Colonic mucosa (tissue), 4 donors: ENCODE results near the gene ZNF117. TPM values are rescaled to one million over a fixed set of nuclear protein-coding genes. Genes with fewer than 3 reads are reported as not detected.

Source experiments
- DNase-seq: peaks from one replicate; pipeline ENCODE4 v3.0.0-alpha.2; 2020
- H3K27ac ChIP-seq: fragments of 200-600 bp; one replicate; pipeline ENCODE4 v1.8.0; 2021
- H3K27me3 ChIP-seq: fragments of 200-600 bp; one replicate; pipeline ENCODE4 v1.8.0; 2021
- H3K36me3 ChIP-seq: fragments of 200-600 bp; one replicate; pipeline ENCODE4 v1.8.0; 2021
- H3K4me1 ChIP-seq: fragments of 200-600 bp; one replicate; pipeline ENCODE4 v1.8.0; 2021; ENCODE audit warnings: mild to moderate bottlenecking
- H3K4me3 ChIP-seq: fragments of 200-600 bp; one replicate; pipeline ENCODE4 v1.8.0; 2021
- H3K9ac ChIP-seq, 2 donors: one replicate each; pipeline ENCODE4 v1.7.0; 2013; ENCODE audit warnings: control low read depth in 2 of 2, low read depth in 2 of 2, low read length in 2 of 2
- H3K9me3 ChIP-seq: fragments of 200-600 bp; one replicate; pipeline ENCODE4 v1.8.0; 2021
- intact Hi-C: fragments of 100-400 bp; cut with DNase I; formaldehyde crosslinking; loops from one replicate; pipeline ENCODE4 v1.14.1; 2022
- total RNA-seq, 2 donors: library from RNA; stranded (reverse); fragmentation: NEBNext Ultra II Directional in 1 of 2; extraction: Animal tissue kit (Norgen Biotek cat#: 25700) in 1 of 2; gene quantifications; one replicate each; pipeline ENCODE4 v1.2.1, GENCODE V29; 2021
- TF ChIP-seq, protein P1 (sequence below): fragments of 200-600 bp; IDR thresholded peaks from one replicate; pipeline ENCODE4 v1.8.0; 2022; ENCODE audit warnings: antibody characterized with exemption, mild to moderate bottlenecking
- donor health status: healthy.
- donor health status: DM: no; HTN: no; CAD: no.
- donor health status: DM: no; HTN: no; CAD: no.

Gene ZNF117
- total RNA-seq, 2 donors from 2014 or later, result 4.7 to 4.8 TPM

DNA sequence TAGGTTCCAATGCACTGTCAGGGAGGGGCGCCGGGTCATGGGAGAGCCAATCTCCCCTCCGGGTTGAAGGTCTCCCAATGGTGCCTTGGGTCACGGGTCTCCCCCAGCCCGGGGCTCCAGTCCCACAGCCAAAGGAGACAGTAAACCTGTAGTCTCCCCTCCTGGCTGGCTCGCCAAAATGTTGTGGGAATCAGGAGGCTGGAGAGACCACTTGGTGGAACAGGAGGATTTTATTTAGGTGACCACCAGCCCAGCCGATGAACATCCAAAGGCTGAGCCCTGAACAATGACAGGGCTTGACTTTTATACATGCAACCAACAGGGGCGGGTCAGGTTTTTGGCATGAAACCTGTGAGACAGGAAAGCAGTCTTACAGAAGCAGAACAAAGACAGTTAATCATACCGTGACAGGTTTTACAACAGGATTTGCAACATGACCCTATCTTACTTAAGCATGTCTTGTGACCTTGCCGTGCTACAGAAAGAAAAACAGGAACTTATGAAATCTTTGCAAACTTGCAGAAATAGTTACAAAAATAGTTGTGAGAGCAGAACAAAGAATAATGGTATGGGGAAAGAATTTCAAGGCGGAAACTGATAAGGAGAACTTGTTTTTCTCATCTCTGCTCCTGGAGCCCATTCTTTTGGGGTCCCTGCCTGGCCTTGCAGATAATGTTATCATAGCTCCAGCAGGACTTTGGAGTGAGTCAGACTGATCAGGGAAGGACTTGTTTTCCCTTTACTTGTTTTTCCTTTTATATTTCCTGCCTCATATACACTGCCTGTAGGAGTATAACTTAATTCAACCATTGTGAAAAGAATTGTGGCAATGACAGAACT, 8.5 kb upstream of the ZNF117 start:
- DNase-seq, result no peak
- TF ChIP-seq, protein P1, sequence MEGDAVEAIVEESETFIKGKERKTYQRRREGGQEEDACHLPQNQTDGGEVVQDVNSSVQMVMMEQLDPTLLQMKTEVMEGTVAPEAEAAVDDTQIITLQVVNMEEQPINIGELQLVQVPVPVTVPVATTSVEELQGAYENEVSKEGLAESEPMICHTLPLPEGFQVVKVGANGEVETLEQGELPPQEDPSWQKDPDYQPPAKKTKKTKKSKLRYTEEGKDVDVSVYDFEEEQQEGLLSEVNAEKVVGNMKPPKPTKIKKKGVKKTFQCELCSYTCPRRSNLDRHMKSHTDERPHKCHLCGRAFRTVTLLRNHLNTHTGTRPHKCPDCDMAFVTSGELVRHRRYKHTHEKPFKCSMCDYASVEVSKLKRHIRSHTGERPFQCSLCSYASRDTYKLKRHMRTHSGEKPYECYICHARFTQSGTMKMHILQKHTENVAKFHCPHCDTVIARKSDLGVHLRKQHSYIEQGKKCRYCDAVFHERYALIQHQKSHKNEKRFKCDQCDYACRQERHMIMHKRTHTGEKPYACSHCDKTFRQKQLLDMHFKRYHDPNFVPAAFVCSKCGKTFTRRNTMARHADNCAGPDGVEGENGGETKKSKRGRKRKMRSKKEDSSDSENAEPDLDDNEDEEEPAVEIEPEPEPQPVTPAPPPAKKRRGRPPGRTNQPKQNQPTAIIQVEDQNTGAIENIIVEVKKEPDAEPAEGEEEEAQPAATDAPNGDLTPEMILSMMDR, result no peak

DNA sequence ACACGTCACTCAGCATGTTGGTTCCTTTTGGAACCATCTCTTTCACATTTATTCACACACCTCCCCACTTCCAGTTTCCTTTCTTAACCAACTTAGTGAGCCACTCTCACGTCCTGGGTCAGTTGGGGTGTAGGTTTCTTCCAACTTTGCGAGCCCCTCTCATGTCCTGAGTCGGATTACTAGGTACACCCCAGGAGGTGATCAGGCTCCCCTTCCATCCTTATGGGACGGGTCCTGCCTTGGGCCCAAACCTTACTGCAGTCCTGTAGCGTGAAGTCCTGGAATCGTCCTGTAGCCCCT, 8.0 kb upstream of the ZNF117 start:
- Histone ChIP-seq H3K9me3 (no peaks in the 10 kb centered on the region), H3K27me3 (no peaks in the 10 kb centered on the region), H3K4me1 (no peaks in the 10 kb centered on the region), H3K4me3 (no peak overlapping the region), H3K36me3 (no peaks in the 10 kb centered on the region), H3K27ac (no peak overlapping the region), H3K9ac (no peak overlapping the region)
- DNase-seq, result no peak
- intact Hi-C loops, result no loop called here
- TF ChIP-seq, protein P1, result no peak

More for the DNA sequence above, 8.5 kb upstream of the ZNF117 start:
- no peak overlapping the region for H3K27ac ChIP-seq
- no peak overlapping the region for H3K4me3 ChIP-seq
- no peaks in the 10 kb centered on the region for H3K9me3 ChIP-seq
- H3K27me3 ChIP-seq, result no peaks in the 10 kb centered on the region
- H3K36me3 ChIP-seq, result no peaks in the 10 kb centered on the region
- no peak overlapping the region for H3K9ac ChIP-seq
- H3K4me1 ChIP-seq, result no peaks in the 10 kb centered on the region
- intact Hi-C loops, result loop anchor here (10.0 kb wide), 2 partner anchors 95 to 1095 kb away; partner anchors contain the start of gene ZNF273

DNA sequence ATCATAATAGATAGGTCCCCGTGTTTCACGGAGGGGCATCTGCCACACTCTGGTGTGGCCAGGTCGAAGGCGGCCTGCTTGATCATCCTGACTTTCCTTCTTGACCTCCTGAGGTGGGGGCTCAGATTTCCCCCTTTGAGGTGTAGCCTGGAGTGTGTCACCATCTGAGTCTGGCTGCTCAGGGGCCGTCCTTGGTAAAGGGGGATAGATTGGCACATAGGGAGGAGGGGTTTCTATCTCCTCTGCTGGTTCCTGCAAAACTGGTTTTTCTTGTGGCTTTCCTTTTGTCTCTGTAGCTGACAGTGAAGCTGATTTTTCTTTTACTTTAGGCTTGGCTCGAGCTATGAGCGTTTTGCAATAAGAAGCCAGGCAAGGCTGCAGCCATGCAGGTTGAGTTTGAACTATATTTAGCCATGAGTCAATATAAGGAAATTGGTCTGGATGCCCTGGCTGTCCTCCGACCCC, 7.1 kb upstream of the ZNF117 start:
- Histone ChIP-seq H3K27me3 (no peaks in the 10 kb centered on the region), H3K36me3 (no peaks in the 10 kb centered on the region), H3K27ac (no peak overlapping the region), H3K4me3 (no peak overlapping the region), H3K9ac (no peak overlapping the region), H3K4me1 (no peaks in the 10 kb centered on the region), H3K9me3 (no peaks in the 10 kb centered on the region)
- intact Hi-C loops, result no loop called here
- TF ChIP-seq, protein P1, result no peak
- DNase-seq, result no peak

DNA sequence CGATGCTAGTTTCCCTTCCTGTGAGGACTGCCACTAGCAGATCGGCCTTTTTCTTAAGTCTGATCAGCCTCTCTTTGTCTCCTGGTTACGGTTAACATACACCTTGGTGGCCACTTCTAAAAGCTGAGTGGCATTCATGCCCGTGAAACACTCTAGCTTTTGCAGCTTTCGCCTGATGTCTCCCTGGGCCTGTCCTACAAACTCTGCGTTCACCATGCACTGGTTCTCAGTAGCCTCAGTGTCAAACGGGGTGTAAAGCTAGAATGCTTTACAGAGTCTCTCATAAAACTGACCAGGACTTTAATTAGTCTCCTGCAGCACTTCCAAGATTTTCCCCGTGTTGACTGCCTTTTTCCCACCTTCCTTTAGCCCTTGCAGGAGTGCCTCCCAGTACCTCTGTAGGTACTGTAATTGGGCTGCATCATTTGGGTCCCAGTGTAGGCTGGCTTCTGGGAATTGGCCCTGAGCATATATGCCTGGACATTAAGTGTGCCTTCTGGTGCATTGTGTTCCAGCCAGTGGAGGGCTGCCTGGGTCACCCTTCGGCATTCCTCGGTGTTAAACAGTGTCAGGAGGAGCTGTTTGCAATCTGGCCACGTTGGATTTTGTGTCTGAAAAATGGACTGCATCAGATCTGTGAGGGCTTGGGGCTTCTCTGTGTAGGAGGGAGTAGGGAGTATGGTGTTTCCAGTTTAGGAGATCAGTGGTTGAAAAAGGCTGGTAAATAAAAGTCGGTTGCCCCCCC, 6.5 kb upstream of the ZNF117 start:
- no peak overlapping the region for H3K9ac ChIP-seq
- DNase-seq, result no peak
- TF ChIP-seq, protein P1, result no peak
- no peaks in the 10 kb centered on the region for H3K4me1 ChIP-seq
- intact Hi-C loops, result no loop called here
- H3K36me3 ChIP-seq, result no peaks in the 10 kb centered on the region
- no peaks in the 10 kb centered on the region for H3K27me3 ChIP-seq
- H3K9me3 ChIP-seq, result no peaks in the 10 kb centered on the region
- H3K4me3 ChIP-seq, result no peak overlapping the region
- H3K27ac ChIP-seq, result no peak overlapping the region

DNA sequence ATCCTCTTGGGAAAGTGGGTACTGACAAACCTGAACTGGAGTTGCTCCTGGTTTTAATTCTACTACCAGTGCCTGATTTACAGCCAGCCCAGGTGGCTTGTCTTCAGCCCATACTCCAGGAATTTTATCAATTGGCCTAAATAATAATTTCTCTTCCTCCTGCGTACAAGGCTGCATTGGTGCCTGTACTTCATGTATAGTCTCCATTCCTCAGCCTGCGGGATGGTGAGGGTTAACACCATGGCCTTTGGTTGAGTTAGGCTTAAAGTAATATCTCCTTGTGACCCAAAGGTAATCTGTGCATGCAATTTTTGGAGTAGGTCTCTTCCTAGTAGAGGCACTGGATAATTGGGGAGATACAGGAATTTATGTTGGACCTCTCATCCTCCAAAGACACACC, 5.5 kb upstream of the ZNF117 start:
- Histone ChIP-seq H3K27ac (no peak overlapping the region), H3K9me3 (no peaks in the 10 kb centered on the region)

More for the DNA sequence above, 5.5 kb upstream of the ZNF117 start:
- TF ChIP-seq, protein P1, result no peak
- H3K4me3 ChIP-seq, result no peak overlapping the region
- H3K36me3 ChIP-seq, result no peaks in the 10 kb centered on the region
- no peak overlapping the region for H3K9ac ChIP-seq
- no peaks in the 10 kb centered on the region for H3K27me3 ChIP-seq
- H3K4me1 ChIP-seq, result no peaks in the 10 kb centered on the region
- intact Hi-C loops, result no loop called here
- DNase-seq, result no peak
